Right lobe of liver (tissue), 4 donors: ENCODE measurements around the gene BRD3.

Experiments
- CTCF ChIP-seq, 4 donors: fragments of 200-600 bp in 3 of 4; fragments of 450-650 bp in 1 of 4; IDR thresholded peaks; one replicate each; pipeline versions ENCODE4 v1.5.1 to v1.8.0; 2016 to 2022; ENCODE audit warnings: antibody characterized with exemption in 4 of 4, mild to moderate bottlenecking in 2 of 4
- POLR2A ChIP-seq: fragments of 450-650 bp; IDR thresholded peaks from one replicate; pipeline ENCODE4 v1.6.1; 2017; ENCODE audit warnings: antibody characterized with exemption, mild to moderate bottlenecking
- donor health status: DM: no; HTN: no; CAD: no.
- donor health status: DM: no; HTN: no; CAD: no.
- donor health status: DM: no; HTN: yes; CAD: no.

GRCh38 chr9:134049236-134049635 lies 18.6 kb downstream of the BRD3 start:
- TF ChIP-seq CTCF (IDR thresholded peaks at IDR 0.05) (no peak), POLR2A (no peak)
